ENCODE data around the gene SSTR3. TPM values are rescaled to one million over a fixed set of nuclear protein-coding genes. Genes with fewer than 3 reads are reported as not detected.

SSTR3 gene
- total RNA-seq, 4 donors from 2014 or later, result not detected

- Histone ChIP-seq H3K27ac (replicated peaks in 1 of 4) (no peak overlapping the region), H3K4me3 (no peak overlapping the region), H3K4me1 (no peaks in the 10 kb centered on the region), H3K9me3 (no peaks in the 10 kb centered on the region), H3K36me3 (no peaks in the 10 kb centered on the region), H3K27me3 (peaks cover 0 to 100% (median 16%) of the 10 kb centered on the region in 4 donors)
- 65% methylated on average over 10 of the region's 10 CpGs for WGBS
- intact Hi-C loops (cut with DNase I), result no loop called here
- DNase-seq (ENCODE audit: extremely low spot score), result no peak
- no peak for TF ChIP-seq EP300 (IDR thresholded peaks at IDR 0.05)
- no peak for TF ChIP-seq CTCF (IDR thresholded peaks at IDR 0.05)
- TF ChIP-seq POLR2AphosphoS5 (IDR thresholded peaks at IDR 0.05), result no peak
- TF ChIP-seq POLR2A (IDR thresholded peaks at IDR 0.05; ENCODE audit: low read depth), result no peak
Measured at GRCh38 chr22:37239336-37240239, 27.3 kb upstream of the SSTR3 start.

DNA sequence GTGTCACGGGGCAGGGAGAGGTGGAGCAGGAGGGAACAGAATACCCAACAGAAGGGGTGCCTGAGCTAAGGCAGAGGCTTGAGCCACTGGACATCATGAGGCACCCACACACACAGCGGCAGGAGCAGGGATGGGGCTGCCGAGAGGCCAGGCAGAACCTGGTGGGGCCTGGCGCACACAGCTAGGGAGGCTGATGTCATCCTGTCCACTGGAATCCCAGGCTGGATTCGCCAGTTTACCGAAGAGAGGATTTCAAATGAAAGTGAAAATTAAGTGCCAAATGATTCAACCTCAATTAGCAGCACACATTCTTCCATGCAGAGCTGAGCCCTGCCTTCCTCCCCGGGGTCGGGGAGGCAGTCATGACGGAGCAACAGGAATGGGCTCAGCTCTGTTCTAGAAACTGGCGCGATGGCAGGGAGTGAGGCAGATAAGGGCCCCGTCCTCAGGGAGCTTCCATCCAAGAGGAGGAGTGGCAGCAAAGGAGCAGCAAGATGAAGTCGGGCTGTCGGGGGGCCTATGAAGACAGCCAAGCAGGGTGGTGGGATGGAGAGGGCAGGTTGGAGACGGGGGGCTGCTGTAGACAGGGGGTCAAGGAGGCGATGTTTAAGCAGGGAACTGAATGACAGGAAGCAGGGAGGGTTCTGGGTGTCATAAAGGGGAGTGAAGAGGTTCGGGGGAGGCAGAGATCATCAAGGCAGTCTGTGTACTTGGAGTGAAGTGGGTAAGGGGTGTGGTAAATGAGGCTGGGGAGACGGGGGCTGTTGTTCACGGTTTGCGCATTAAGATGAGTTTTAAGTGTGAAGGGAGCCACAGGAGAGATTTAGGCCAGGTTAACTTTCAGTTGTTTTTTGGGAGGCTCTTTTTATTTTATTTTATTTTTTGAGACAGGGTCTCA, 25.3 kb upstream of the SSTR3 start:
- WGBS, result 78% methylated on average over 20 of the region's 20 CpGs
- no peak for DNase-seq (ENCODE audit: extremely low spot score)
- Histone ChIP-seq H3K27me3 (peaks cover 0 to 100% (median 12%) of the 10 kb centered on the region in 4 donors), H3K4me3 (no peak overlapping the region), H3K9me3 (no peaks in the 10 kb centered on the region), H3K4me1 (no peaks in the 10 kb centered on the region), H3K27ac (replicated peaks in 1 of 4) (no peak overlapping the region), H3K36me3 (no peaks in the 10 kb centered on the region)
- TF ChIP-seq POLR2A (IDR thresholded peaks at IDR 0.05; ENCODE audit: low read depth) (no peak), EP300 (IDR thresholded peaks at IDR 0.05) (no peak), POLR2AphosphoS5 (IDR thresholded peaks at IDR 0.05) (no peak), CTCF (IDR thresholded peaks at IDR 0.05) (no peak)
- intact Hi-C loops (cut with DNase I), result no loop called here

GRCh38 chr22:37235897-37236607, 23.8 kb upstream of the SSTR3 start:
- no peak overlapping the region for H3K27ac ChIP-seq (replicated peaks in 1 of 4)
- WGBS, result 87% methylated on average over 3 of the region's 3 CpGs
- intact Hi-C loops (cut with DNase I), result no loop called here
- no peak for TF ChIP-seq EP300 (IDR thresholded peaks at IDR 0.05)
- no peak for TF ChIP-seq POLR2A (IDR thresholded peaks at IDR 0.05; ENCODE audit: low read depth)
- no peak for TF ChIP-seq CTCF (IDR thresholded peaks at IDR 0.05)
- no peak for TF ChIP-seq POLR2AphosphoS5 (IDR thresholded peaks at IDR 0.05)
- H3K27me3 ChIP-seq, result peaks cover 0 to 100% (median 12%) of the 10 kb centered on the region in 4 donors
- H3K4me3 ChIP-seq, result no peak overlapping the region
- H3K36me3 ChIP-seq, result no peaks in the 10 kb centered on the region
- no peaks in the 10 kb centered on the region for H3K4me1 ChIP-seq
- no peak for DNase-seq (ENCODE audit: extremely low spot score)
- H3K9me3 ChIP-seq, result no peaks in the 10 kb centered on the region

- no peak overlapping the region for H3K27ac ChIP-seq (replicated peaks in 1 of 4)
- intact Hi-C loops (cut with DNase I), result no loop called here
Measured at GRCh38 chr22:37234736-37235711, 22.7 kb upstream of the SSTR3 start.

More at GRCh38 chr22:37234736-37235711, 22.7 kb upstream of the SSTR3 start:
- Histone ChIP-seq H3K4me3 (no peak overlapping the region), H3K36me3 (no peaks in the 10 kb centered on the region), H3K4me1 (peaks cover 0 to under 1% (median 0%) of the 10 kb centered on the region in 4 donors), H3K27me3 (peaks cover 0 to 100% (median 8%) of the 10 kb centered on the region in 4 donors), H3K9me3 (no peaks in the 10 kb centered on the region)
- no peak for DNase-seq (ENCODE audit: extremely low spot score)
- no peak for TF ChIP-seq EP300 (IDR thresholded peaks at IDR 0.05)
- TF ChIP-seq POLR2A (IDR thresholded peaks at IDR 0.05; ENCODE audit: low read depth), result no peak
- no peak for TF ChIP-seq CTCF (IDR thresholded peaks at IDR 0.05)
- no peak for TF ChIP-seq POLR2AphosphoS5 (IDR thresholded peaks at IDR 0.05)
- WGBS, result 79% methylated on average over 16 of the region's 16 CpGs
